ACC112 (cell line): ENCODE measurements around the gene NT5DC3.

Experiments used
- H2AFZ ChIP-seq: fragments of 200-600 bp; sonication (generic); one replicate; pipeline ENCODE4 v1.6.0; 2017; ENCODE audit warnings: antibody characterized with exemption, low read length; ENCODE audit not compliant: unreplicated experiment
- H3K27ac ChIP-seq: fragments of 200-600 bp; sonication (generic); 2 replicates; pipeline ENCODE4 v1.5.1; 2014; ENCODE audit warnings: low read depth, mild to moderate bottlenecking, antibody characterized with exemption, low read length, moderate library complexity
- H3K27me3 ChIP-seq: fragments of 200-600 bp; sonication (generic); 2 replicates; pipeline ENCODE4 v1.6.1; 2014; ENCODE audit warnings: mild to moderate bottlenecking, antibody characterized with exemption, low read length, moderate library complexity, mixed read lengths; ENCODE audit not compliant: insufficient read depth
- H3K36me3 ChIP-seq: fragments of 200-600 bp; sonication (generic); 2 replicates; pipeline ENCODE4 v1.6.1; 2016; ENCODE audit warnings: mild to moderate bottlenecking, antibody characterized with exemption, low read length, moderate library complexity, mixed read lengths; ENCODE audit not compliant: insufficient read depth
- H3K4me1 ChIP-seq: fragments of 200-600 bp; sonication (generic); one replicate; pipeline ENCODE4 v1.6.1; 2016; ENCODE audit warnings: low read length, mixed read lengths; ENCODE audit not compliant: insufficient read depth, unreplicated experiment, control insufficient read depth
- H3K4me3 ChIP-seq: fragments of 200-600 bp; sonication (generic); 2 replicates; pipeline ENCODE4 v1.5.1; 2014; ENCODE audit warnings: mild to moderate bottlenecking, low read depth, low read length
- H3K79me2 ChIP-seq: fragments of 200-600 bp; sonication (generic); one replicate; pipeline ENCODE4 v1.6.0; 2016; ENCODE audit warnings: low read length; ENCODE audit not compliant: control insufficient read depth, unreplicated experiment, insufficient read depth

Gene NT5DC3

GRCh38 chr12:103768467-103769123, 72.4 kb downstream of the NT5DC3 start:
- Histone ChIP-seq H3K4me3 (no peak overlapping the region), H3K27me3 (no peaks in the 10 kb centered on the region), H3K27ac (no peak overlapping the region), H3K36me3 (no peaks in the 10 kb centered on the region), H2AFZ (no peak overlapping the region), H3K79me2 (no peaks in the 10 kb centered on the region), H3K4me1 (no peaks in the 10 kb centered on the region)

DNA sequence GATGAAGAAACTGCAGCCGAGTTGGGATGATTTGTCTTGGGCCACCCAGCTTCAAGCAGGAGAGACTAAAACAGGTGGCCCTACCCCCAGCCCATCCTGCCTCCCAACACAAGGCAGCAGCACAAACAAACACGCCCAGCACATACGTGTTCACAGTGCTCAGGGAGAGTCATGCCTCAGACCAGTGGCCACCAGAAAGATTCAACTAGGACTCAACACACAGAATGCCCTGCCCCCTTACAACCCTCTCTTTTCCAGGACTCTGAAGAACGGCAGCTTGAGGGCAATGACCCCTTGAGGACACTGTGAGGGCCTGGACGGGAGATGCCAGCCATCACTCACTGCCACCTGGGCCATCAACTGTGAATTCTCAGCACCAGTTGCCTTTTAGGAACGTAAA, 75.0 kb downstream of the NT5DC3 start:
- Histone ChIP-seq H3K36me3 (no peaks in the 10 kb centered on the region), H2AFZ (no peak overlapping the region), H3K4me1 (no peaks in the 10 kb centered on the region), H3K4me3 (no peak overlapping the region), H3K79me2 (no peaks in the 10 kb centered on the region), H3K27me3 (no peaks in the 10 kb centered on the region), H3K27ac (no peak overlapping the region)

- no peaks in the 10 kb centered on the region for H3K4me1 ChIP-seq
- no peak overlapping the region for H3K4me3 ChIP-seq
- H3K79me2 ChIP-seq = no peaks in the 10 kb centered on the region
- no peaks in the 10 kb centered on the region for H3K36me3 ChIP-seq
- no peaks in the 10 kb centered on the region for H3K27me3 ChIP-seq
- H3K27ac ChIP-seq = no peak overlapping the region
- no peak overlapping the region for H2AFZ ChIP-seq
Observed at GRCh38 chr12:103765322-103765721, 75.7 kb downstream of the NT5DC3 start.

DNA sequence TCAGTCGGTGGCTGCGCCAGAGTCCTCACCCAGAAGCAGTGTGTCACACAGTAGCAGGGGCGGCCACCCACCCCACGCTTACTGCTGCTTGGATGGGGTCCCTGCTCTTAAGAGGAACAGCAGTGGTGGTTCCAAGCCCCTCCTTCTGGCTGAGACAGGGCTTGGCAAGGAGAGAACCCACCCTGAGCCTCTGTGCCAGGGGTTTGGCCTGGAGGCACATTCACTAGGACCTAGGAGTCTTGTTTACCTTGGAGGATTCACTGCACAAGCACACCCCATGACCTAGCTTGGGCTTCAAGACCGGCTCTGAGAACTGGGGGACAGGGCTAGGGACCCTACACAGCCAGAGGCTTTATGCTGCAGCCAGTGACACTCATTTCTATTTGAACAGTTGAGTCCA, 78.6 kb downstream of the NT5DC3 start:
- Histone ChIP-seq H3K36me3 (no peaks in the 10 kb centered on the region), H3K4me1 (no peaks in the 10 kb centered on the region), H3K4me3 (no peak overlapping the region), H3K79me2 (no peaks in the 10 kb centered on the region), H3K27me3 (no peaks in the 10 kb centered on the region), H3K27ac (no peak overlapping the region), H2AFZ (no peak overlapping the region)

DNA sequence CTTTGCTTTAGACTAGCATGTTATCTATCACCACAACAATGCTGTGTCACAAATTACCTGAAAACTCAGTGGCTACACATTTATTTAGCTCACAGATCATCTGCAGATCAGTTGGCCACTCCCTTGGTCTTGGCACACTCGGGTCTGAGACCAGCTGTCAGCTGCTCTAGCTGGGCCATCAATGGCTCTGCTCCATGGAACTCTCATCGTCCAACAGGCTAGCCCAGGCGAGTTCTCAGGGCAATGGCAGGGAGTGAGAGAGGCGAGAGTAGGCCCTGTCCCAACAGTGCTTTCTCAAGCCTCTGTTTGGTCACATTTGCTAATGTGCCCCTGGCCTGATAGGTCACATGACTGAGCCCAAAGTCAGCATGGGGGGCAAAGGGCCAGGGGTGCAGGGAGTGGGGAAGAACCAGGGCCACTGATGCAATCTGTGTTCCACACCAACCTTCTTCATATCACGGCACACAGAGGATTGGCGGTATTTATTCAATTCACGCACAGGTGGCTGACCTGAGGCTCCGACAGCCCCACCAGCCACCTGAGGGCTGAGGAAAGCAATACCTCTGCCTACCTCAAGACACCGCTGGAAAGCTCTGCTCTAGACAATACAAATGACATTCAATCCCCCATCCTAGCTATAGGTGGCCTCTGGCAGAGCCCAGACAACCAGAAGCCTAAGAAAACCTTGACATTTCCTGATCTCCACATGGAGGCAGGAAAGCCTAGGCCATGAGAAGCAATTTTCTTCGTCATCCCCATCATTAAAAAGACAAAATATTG, 82.5 kb downstream of the NT5DC3 start:
- H3K27me3 ChIP-seq = no peaks in the 10 kb centered on the region
- no peaks in the 10 kb centered on the region for H3K79me2 ChIP-seq
- H2AFZ ChIP-seq = no peak overlapping the region
- no peaks in the 10 kb centered on the region for H3K36me3 ChIP-seq
- H3K27ac ChIP-seq = no peak overlapping the region
- no peaks in the 10 kb centered on the region for H3K4me1 ChIP-seq
- no peak overlapping the region for H3K4me3 ChIP-seq

DNA sequence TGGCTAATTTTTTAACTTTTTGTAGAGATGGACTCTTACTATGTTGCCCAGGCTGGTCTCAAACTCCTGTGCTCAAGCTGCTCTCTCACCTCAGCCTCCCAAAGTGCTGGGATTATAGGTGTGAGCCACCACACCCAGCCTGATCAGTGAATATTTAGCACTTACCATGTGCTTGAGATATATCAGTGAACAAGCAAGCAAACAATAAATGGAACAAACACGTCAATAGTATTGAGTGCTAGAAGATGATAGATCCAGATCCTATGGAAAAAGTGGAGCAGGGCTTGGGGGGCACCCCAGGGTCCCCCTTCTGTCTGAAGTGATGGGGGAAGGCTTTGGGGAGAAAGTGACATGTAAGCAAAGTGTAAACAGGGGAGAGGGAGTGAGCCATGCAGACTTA, 83.8 kb downstream of the NT5DC3 start:
- Histone ChIP-seq H2AFZ (no peak overlapping the region), H3K36me3 (no peaks in the 10 kb centered on the region), H3K79me2 (no peaks in the 10 kb centered on the region), H3K4me1 (no peaks in the 10 kb centered on the region), H3K27ac (no peak overlapping the region), H3K27me3 (peaks cover 2% of the 10 kb centered on the region; the same call in 1 of the 2 replicates), H3K4me3 (no peak overlapping the region)

DNA sequence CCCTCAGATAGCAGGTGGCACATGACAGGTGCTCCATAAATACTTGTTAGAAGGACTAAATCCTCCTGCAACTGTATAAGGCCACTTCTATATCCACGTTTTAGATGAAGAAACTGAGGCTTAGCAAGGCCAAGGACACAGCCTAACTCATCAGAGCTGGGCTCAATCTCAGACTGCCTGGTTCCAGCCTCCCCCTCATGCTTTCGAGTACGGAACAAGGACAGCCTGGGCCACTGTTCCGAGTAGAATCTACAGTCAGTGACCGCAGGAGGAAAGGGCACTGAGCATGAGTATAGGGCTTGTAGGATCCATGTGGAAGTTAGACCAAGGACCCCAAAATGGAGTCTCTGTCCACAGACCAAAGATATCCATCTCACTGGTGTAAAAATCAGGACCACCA, 84.6 kb downstream of the NT5DC3 start:
- no peaks in the 10 kb centered on the region for H3K79me2 ChIP-seq

GRCh38 chr12:103755425-103755824, 85.6 kb downstream of the NT5DC3 start:
- Histone ChIP-seq H3K4me3 (no peak overlapping the region), H3K36me3 (no peaks in the 10 kb centered on the region), H3K27me3 (peaks cover 6% of the 10 kb centered on the region), H3K4me1 (no peaks in the 10 kb centered on the region), H3K27ac (no peak overlapping the region), H2AFZ (no peak overlapping the region), H3K79me2 (no peaks in the 10 kb centered on the region)

More for the DNA sequence above, 84.6 kb downstream of the NT5DC3 start:
- H3K36me3 ChIP-seq = no peaks in the 10 kb centered on the region
- H2AFZ ChIP-seq = no peak overlapping the region
- no peak overlapping the region for H3K4me3 ChIP-seq
- H3K4me1 ChIP-seq = no peaks in the 10 kb centered on the region
- no peak overlapping the region for H3K27ac ChIP-seq
- peaks cover 6% of the 10 kb centered on the region for H3K27me3 ChIP-seq

- H2AFZ ChIP-seq = no peak overlapping the region
- no peaks in the 10 kb centered on the region for H3K4me1 ChIP-seq
- peaks cover 6% of the 10 kb centered on the region for H3K27me3 ChIP-seq
- no peaks in the 10 kb centered on the region for H3K79me2 ChIP-seq
- H3K36me3 ChIP-seq = no peaks in the 10 kb centered on the region
- no peak overlapping the region for H3K27ac ChIP-seq
- no peak overlapping the region for H3K4me3 ChIP-seq
Observed at GRCh38 chr12:103751600-103751999, 89.4 kb downstream of the NT5DC3 start.

DNA sequence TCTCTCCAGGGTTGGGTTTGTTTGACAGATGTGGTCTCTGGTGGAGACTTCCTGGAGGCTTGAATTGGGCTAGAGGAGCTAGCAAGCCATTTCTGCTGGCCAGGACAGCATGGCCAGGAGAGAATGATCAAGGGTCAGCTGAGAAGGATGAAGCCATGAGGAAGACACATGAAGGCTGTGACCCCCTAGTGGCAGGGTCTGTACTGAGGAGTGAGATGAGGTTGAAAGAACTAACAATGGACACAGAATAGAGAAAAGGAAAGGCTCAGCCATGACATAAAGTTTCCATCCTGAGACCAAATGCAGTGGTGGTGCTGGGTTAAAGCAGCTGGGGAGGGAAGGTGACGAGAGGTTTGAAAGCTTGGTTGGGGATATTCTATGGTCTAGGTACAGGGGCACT, 89.9 kb downstream of the NT5DC3 start:
- Histone ChIP-seq H2AFZ (no peak overlapping the region), H3K27ac (no peak overlapping the region), H3K79me2 (no peaks in the 10 kb centered on the region), H3K4me1 (no peaks in the 10 kb centered on the region), H3K27me3 (peaks cover 6% of the 10 kb centered on the region), H3K4me3 (no peak overlapping the region), H3K36me3 (no peaks in the 10 kb centered on the region)

- no peak overlapping the region for H3K4me3 ChIP-seq
- H3K27ac ChIP-seq = no peak overlapping the region
- H3K36me3 ChIP-seq = no peaks in the 10 kb centered on the region
- no peaks in the 10 kb centered on the region for H3K4me1 ChIP-seq
- H3K27me3 ChIP-seq = peaks cover 6% of the 10 kb centered on the region
- H2AFZ ChIP-seq = no peak overlapping the region
- H3K79me2 ChIP-seq = no peaks in the 10 kb centered on the region
Observed at GRCh38 chr12:103748875-103749274, 92.2 kb downstream of the NT5DC3 start.
